Inflammatory macrophage (primary cell): ENCODE measurements around the gene ANP32B.
"Not testable (repeated sequence)": the region's sequence is repeated elsewhere in the genome, so short reads cannot be mapped to it uniquely, and the experiment has no call there.

Source experiments
- DNase-seq, 2 donors: peaks; one replicate each; pipeline ENCODE4 v3.0.0-alpha.2; 2020 to 2022

ANP32B gene

GRCh38 chr9:97993000-97993399 lies 9.9 kb downstream of the ANP32B start:
- peak; percentile 30 to 48 for DNase-seq

DNA sequence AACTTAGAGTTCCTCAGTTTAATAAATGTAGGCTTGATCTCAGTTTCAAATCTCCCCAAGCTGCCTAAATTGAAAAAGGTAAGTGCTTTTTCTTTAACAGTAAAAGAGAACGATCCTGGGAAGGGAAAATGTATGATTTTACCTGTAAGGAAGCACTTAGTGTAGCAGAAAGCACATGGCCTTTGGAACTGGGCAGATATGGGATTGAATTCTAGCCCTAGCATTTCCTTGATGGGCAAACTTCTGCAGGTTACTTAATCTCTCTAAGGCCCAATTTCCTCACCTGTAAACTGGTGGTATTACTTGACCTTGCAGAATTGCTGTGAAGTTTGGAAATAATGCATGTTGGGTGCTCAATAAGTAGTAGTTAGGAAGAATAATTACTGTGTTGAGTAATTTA lies 11.6 kb downstream of the ANP32B start:
- no peak for DNase-seq

DNA sequence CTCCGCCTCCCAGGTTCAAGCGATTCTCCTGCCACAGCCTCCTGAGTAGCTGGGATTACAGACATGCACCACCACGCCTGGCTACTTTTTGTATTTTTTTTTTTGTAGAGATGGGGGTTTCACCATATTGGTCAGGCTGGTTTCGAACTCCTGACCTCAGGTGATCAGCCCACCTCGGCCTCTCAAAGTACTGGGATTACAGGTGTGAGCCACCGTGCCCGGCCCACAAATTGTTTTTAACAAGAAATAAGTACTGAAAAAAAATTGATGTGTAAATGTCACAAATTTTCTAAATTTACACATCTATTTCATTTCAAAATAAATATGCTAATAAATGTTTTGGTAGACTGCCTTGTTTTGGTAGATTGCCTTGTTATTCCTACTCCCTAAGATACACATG lies 13.5 kb downstream of the ANP32B start:
- DNase-seq: not testable (repeated sequence)

GRCh38 chr9:97997330-97998276 lies 14.5 kb downstream of the ANP32B start:
- no peak for DNase-seq

- no peak for DNase-seq
Measured at GRCh38 chr9:98002808-98003207, 19.7 kb downstream of the ANP32B start.

DNA sequence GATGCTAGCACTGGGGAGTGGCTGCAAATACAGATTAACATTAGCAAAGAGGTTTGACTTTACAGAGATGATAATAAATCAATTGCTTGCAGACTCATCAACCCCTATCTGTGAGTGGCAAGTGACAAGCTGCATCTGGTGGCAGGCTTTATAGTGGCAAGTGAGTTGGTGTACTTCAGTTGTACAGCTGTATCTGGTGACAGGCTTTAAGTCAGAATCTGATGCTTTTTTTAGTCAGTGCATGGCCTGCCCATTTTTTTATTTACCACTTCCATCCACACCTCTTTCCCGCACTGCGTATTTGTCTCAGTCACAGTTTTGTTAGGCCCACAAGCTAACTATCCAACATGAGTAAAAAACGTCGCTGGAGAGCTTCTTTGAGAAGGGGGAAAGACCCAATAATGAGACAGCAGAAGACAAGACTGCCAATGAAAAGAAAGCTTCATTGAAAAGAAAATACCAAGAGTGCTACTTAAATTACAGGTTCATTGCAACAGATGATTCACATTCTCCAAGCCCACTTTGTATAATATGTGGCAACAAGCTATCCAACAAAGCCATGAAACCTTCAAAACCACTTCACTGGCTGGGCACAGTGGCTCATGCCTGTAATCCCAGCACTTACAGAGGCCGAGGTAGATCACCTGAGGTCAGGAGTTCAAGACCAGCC lies 23.1 kb downstream of the ANP32B start:
- DNase-seq: no peak

DNA sequence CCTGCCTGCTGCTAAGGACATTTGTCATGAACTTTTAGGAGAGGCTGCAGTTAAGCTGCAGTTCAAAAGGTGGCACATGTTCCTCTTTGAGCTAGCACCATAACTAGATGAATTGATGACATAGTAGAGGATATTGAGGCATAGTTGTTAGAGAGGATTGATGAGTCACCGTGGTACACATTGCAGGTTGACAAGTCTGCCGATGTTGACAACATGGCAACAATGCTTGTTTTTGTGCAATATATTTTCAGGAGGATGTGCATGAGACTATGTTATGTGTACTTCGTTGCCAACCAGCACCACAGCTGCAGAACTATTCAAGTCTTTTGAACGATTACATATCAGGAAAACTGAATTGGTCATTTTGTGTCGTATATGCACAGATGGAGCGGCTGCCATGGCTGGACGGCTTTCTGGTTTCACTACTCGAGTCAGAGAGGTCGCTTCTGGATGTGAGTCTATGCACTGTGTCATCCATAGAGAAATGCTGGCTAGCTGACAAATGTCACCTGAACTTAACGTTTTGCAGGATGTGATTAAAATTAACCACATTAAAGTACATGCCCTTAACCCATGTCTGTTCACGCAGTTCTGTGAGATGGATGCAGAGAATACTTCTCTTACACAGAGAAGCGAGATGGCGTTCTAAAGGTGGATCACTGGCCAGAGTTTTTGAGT lies 24.2 kb downstream of the ANP32B start:
- peak; percentile 10 to 15 for DNase-seq

DNA sequence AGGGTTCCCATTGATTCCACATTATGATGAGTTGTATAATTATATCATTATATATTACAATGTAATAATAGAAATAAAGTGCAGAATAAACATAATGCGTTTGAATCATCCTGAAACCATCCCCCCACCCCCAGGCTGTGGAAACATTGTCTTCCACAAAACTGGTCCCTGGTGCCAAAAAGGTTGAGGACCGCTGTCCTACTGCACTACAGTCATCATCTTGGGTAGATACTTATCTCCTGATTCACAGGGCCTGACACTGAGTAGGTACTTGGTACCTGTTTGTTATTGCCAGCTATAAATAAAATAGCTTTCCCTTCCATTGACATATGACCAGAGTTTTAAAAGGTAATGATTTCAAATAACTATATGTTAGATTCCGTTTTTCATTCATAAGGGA lies 25.6 kb downstream of the ANP32B start:
- DNase-seq: no peak

DNA sequence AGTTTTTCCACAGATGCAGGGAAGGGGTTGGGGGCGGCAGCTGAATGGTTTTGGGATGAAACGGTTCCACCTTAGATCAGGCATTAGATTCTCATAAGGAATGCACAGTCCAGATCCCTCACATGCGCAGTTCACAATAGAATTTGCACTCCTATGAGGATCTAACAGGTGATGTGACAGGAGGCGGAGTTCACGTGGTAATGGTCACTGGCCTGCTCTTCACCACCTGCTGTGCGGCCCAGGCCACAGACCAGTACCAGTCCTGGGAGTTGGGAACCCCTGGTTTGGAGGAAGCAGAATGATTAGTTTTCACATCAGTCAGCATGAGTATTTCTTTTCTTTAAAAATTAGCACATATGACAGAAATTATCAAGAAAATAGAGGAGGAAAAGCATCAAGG lies 26.3 kb downstream of the ANP32B start:
- no peak for DNase-seq

GRCh38 chr9:98009936-98010335 lies 26.8 kb downstream of the ANP32B start:
- peak; percentile 12 to 58 for DNase-seq

- peak in 1 of 2 donors; percentile 9 for DNase-seq
Measured at GRCh38 chr9:98010445-98010844, 27.3 kb downstream of the ANP32B start.

DNA sequence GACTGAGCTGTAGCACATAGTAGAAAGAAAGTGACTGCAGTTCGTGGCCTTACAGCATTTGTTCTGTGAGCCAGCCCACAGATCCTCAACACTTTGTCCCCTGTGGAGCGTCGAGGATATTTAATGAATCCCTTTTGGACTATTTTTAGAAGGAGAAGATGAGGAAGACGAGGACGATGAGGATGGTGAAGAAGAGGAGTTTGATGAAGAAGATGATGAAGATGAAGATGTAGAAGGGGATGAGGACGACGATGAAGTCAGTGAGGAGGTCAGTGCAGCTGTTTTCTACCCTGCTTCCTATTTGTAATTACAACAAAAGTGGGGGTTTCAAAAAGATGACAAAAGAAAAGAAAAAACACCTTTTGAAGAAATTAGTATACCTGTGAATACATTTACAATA lies 28.0 kb downstream of the ANP32B start:
- no peak for DNase-seq

DNA sequence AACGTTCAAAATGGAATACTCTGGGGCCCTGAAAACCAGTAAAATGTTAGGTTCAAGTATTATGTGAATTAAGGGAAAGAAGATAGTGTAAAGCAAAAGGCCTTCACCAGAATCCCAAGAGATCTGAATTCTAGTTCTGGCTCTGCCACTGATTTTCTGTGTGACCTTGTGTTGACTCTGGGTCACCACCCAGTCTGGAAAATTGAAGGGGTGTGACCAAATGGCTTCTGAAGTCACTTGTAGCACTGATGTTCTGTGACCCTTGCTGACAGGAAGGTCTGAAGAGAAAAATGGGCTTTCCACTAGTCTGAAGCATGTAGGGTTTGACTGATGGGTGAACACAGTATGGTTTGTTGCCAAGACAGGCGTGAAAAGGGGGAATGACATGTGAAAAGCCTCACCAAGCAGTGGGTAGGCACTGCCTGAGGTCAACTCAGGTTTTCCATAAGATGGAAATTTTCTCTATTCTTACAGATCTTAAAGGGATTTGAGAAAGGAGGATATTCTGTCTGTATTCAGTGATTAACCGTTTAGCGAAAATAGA lies 33.1 kb downstream of the ANP32B start:
- DNase-seq: no peak

- DNase-seq: no peak
Measured at GRCh38 chr9:98017306-98017705, 34.2 kb downstream of the ANP32B start.

- DNase-seq: no peak
Measured at GRCh38 chr9:98018347-98018746, 35.2 kb downstream of the ANP32B start.

DNA sequence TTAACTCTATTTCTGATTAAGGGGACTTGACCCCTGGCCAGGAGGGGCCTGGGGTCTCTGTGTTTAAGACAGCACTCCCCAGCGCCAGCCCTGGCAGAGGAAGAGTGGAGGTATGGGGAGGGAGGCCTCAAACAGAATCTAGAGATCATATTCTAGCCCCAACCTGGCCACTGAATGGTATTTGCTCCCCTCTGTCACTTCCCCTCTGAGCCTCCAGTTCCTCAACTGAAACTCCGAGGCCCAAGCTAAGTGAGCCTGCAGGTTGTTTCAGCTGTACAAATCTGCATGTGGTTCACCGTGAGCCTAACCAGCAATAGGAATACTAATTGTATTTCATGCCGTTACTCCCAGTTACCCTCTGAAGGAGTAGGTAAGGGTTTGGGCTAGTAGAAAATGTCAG lies 36.0 kb downstream of the ANP32B start:
- no peak for DNase-seq

DNA sequence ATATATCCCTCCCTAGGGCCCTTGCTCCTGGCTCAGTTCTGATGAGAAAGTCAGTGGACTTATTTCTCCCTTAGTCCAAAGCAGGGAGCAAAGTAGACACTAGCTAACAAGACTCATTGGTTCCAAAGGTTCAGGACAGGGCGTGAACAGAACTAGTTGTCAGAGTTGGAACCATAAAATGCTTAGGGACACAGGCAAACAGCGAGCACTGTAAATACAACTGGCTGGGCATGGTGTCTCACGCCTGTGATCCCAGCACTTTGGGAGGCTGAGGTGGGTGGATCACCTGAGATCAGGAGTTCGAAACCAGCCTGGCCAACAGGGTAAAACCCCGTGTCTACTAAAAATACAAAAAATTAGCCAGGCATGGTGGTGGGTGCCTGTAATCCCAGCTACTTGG lies 36.7 kb downstream of the ANP32B start:
- DNase-seq: not testable (repeated sequence)

- DNase-seq: no peak
Measured at GRCh38 chr9:98020476-98021145, 37.5 kb downstream of the ANP32B start.

DNA sequence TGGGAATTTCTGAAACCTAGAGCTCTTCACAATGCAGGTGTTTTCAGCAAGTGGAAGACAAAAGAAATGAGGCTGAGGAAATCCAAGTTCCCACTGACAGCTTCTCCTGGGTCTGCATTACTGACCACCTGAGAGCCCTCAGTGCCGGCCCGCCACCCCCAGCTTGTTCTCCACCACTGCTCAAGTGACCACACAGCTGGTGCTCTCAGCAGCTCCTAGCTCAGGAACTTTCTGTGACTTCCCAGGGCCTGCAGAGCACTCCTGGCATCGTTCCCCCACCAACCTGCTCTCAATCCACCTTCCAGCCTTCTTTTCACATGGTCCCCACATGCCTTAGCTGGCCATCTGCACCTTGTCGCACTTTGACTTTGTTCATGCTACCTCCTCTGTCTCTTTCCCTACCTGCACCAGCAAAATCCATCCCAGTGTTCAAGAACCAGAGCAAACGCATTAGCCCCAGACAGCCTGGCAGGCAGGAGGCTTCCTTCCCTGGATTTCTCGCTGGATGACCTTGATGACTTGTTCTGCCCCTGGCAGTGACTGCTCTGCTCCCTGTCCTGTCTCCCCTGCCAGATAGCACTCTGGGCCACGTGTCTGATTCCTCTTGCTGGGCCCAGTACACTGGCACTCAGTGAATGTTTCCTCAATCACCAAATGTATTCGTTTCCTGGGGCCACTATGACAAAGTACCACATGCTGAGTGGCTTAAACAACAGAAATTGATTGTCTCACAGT lies 38.3 kb downstream of the ANP32B start:
- no peak for DNase-seq

GRCh38 chr9:98022447-98022846 lies 39.3 kb downstream of the ANP32B start:
- DNase-seq: no peak

- DNase-seq: no peak
Measured at GRCh38 chr9:98024702-98025101, 41.6 kb downstream of the ANP32B start.

GRCh38 chr9:98031169-98031568 lies 48.0 kb downstream of the ANP32B start:
- DNase-seq: no peak
